SU-DHL-6 (cell line): ENCODE results near the gene PRR5.

Source experiments
- H2AFZ ChIP-seq: fragments of 200-600 bp; sonication (generic); 2 replicates; pipeline ENCODE4 v1.6.1; 2014; ENCODE audit warnings: low read depth, mild to moderate bottlenecking, moderate library complexity, mixed read lengths, antibody characterized with exemption, low read length; ENCODE audit not compliant: severe bottlenecking
- H3F3A ChIP-seq: fragments of 200-600 bp; shearing (Covaris generic); 2 replicates; pipeline ENCODE4 v1.6.0; 2016; ENCODE audit warnings: antibody characterized with exemption, mild to moderate bottlenecking; ENCODE audit not compliant: insufficient read depth
- H3K27ac ChIP-seq: fragments of 200-600 bp; sonication (generic); 2 replicates; pipeline ENCODE4 v1.5.1; 2016; ENCODE audit warnings: low read depth, mild to moderate bottlenecking, low read length, moderate library complexity, mixed read lengths
- H3K27me3 ChIP-seq: fragments of 200-600 bp; sonication (generic), shearing (Covaris generic); 2 replicates; pipeline ENCODE4 v1.6.0; 2014; ENCODE audit warnings: mild to moderate bottlenecking, low read length
- H3K36me3 ChIP-seq: fragments of 200-600 bp; sonication (generic); 2 replicates; pipeline ENCODE4 v1.6.1; 2014; ENCODE audit warnings: mild to moderate bottlenecking, low read length, mixed read lengths
- H3K4me2 ChIP-seq: fragments of 300-600, 200-600 bp; shearing (Covaris generic), sonication (generic); 2 replicates; pipeline ENCODE4 v1.6.0; 2014; ENCODE audit warnings: low read length, low read depth, mild to moderate bottlenecking; ENCODE audit not compliant: poor library complexity, severe bottlenecking
- H3K4me3 ChIP-seq: fragments of 200-600 bp; sonication (generic); 2 replicates; pipeline ENCODE4 v1.5.1; 2014; ENCODE audit warnings: antibody characterized with exemption, low read length, mild to moderate bottlenecking, mixed read lengths; ENCODE audit not compliant: insufficient read depth, poor library complexity, severe bottlenecking
- H3K79me2 ChIP-seq: fragments of 200-600 bp; sonication (generic); 2 replicates; pipeline ENCODE4 v1.6.1; 2014; ENCODE audit warnings: mild to moderate bottlenecking, low read length, moderate library complexity; ENCODE audit not compliant: insufficient read depth
- H3K9ac ChIP-seq: fragments of 200-600 bp; sonication (generic); 2 replicates; pipeline ENCODE4 v1.7.0; 2014; ENCODE audit warnings: mild to moderate bottlenecking, low read length
- H3K9me2 ChIP-seq: fragments of 200-600 bp; sonication (generic); replicated peaks from 2 replicates; pipeline ENCODE4 v1.6.1; 2014; ENCODE audit warnings: low read length; ENCODE audit not compliant: insufficient read depth
- H3K9me3 ChIP-seq: fragments of 200-600 bp; sonication (generic); 2 replicates; pipeline ENCODE4 v1.6.1; 2014; ENCODE audit warnings: low read length, mixed read lengths; ENCODE audit not compliant: insufficient read depth
- H4K20me1 ChIP-seq: fragments of 200-600 bp; sonication (generic); 2 replicates; pipeline ENCODE4 v1.6.1; 2014; ENCODE audit warnings: low read depth, mild to moderate bottlenecking, antibody characterized with exemption, low read length, moderate library complexity, mixed read lengths
- EZH2phosphoT487 ChIP-seq: fragments of 200-600 bp; sonication (generic), shearing (Covaris generic); conservative IDR thresholded peaks from 2 replicates; pipeline ENCODE4 v1.6.1; 2018; ENCODE audit warnings: mild to moderate bottlenecking, antibody characterized with exemption, low read length, moderate library complexity, mixed read lengths
- TF ChIP-seq, protein P1 (sequence below): fragments of 200-600 bp; sonication (generic); IDR thresholded peaks from one replicate; pipeline ENCODE4 v1.5.1; 2017; ENCODE audit warnings: antibody characterized with exemption, mild to moderate bottlenecking, low read length, moderate library complexity; ENCODE audit not compliant: insufficient read depth, poor library complexity, severe bottlenecking

PRR5 gene

DNA sequence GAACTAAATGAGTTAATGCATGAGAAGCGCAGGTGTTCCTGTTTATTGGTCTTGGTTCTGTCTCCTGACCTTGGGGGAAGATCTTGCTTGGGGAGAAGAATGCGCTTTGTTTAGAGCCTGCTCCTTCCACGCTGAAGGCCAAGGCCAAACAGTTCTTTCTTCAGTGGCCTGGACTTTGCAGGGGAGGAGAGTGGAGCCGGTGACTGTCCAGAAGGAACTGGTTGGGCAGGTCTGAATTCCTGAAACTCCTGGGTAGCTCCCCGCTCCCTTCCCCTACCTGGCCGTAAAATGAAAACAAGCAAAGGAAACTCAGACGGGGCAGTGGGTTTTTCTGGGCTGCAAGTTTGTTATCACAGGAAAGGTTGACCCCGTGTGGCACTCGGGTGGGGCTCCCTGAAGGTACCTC is 54.0 kb downstream of the PRR5 start:
- Histone ChIP-seq H3K4me3 (no peak overlapping the region), H3K36me3 (no peaks in the 10 kb centered on the region), H2AFZ (no peak overlapping the region), H3F3A (no peaks in the 10 kb centered on the region), H3K4me2 (no peak overlapping the region), H3K9ac (no peak overlapping the region), H3K9me2 (no peaks in the 10 kb centered on the region), H3K27ac (no peak overlapping the region), H3K27me3 (no peaks in the 10 kb centered on the region), H3K79me2 (no peaks in the 10 kb centered on the region), H4K20me1 (no peaks in the 10 kb centered on the region), H3K9me3 (no peaks in the 10 kb centered on the region)
- TF ChIP-seq, protein P1, sequence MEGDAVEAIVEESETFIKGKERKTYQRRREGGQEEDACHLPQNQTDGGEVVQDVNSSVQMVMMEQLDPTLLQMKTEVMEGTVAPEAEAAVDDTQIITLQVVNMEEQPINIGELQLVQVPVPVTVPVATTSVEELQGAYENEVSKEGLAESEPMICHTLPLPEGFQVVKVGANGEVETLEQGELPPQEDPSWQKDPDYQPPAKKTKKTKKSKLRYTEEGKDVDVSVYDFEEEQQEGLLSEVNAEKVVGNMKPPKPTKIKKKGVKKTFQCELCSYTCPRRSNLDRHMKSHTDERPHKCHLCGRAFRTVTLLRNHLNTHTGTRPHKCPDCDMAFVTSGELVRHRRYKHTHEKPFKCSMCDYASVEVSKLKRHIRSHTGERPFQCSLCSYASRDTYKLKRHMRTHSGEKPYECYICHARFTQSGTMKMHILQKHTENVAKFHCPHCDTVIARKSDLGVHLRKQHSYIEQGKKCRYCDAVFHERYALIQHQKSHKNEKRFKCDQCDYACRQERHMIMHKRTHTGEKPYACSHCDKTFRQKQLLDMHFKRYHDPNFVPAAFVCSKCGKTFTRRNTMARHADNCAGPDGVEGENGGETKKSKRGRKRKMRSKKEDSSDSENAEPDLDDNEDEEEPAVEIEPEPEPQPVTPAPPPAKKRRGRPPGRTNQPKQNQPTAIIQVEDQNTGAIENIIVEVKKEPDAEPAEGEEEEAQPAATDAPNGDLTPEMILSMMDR, result no peak
- no peak for TF ChIP-seq EZH2phosphoT487

DNA sequence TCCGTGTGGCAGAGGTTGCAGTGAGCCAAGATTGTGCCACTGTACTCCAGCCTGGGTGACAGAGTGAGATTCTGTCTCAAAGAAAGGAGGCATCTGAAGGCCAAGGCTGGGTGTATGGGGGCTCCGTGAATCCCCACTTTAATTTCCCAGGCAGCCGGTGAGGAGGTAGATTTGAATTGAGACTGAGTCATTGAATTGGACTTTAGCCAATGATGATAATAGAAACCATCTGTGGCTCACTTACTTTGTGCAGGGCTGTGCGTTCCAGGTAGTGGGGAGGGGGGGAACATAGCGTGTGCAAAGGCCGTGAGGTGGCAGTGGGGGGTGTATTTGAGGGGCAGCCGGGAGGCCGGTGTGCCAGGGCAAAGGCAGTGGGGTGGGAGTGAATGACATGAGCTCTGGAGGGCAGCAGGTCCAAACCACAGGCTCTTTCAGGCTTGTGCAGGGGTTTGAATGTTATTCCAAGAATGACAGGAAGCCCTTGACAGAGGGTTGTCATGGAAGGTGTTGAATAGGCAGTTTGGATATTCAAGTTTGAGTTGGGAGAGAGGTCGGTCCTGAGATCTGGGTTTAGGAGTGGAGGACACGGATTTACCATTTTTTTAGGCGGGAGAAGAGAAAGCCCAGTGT is 56.5 kb downstream of the PRR5 start:
- no peaks in the 10 kb centered on the region for H4K20me1 ChIP-seq
- no peak overlapping the region for H3K9ac ChIP-seq
- H3K4me2 ChIP-seq, result no peak overlapping the region
- H3K27me3 ChIP-seq, result no peaks in the 10 kb centered on the region
- TF ChIP-seq, protein P1, result no peak
- no peak for TF ChIP-seq EZH2phosphoT487
- no peak overlapping the region for H2AFZ ChIP-seq
- no peaks in the 10 kb centered on the region for H3K36me3 ChIP-seq
- no peaks in the 10 kb centered on the region for H3K79me2 ChIP-seq
- H3K27ac ChIP-seq, result no peak overlapping the region
- H3K9me3 ChIP-seq, result no peaks in the 10 kb centered on the region
- H3F3A ChIP-seq, result no peaks in the 10 kb centered on the region
- H3K4me3 ChIP-seq, result no peak overlapping the region
- H3K9me2 ChIP-seq, result no peaks in the 10 kb centered on the region

DNA sequence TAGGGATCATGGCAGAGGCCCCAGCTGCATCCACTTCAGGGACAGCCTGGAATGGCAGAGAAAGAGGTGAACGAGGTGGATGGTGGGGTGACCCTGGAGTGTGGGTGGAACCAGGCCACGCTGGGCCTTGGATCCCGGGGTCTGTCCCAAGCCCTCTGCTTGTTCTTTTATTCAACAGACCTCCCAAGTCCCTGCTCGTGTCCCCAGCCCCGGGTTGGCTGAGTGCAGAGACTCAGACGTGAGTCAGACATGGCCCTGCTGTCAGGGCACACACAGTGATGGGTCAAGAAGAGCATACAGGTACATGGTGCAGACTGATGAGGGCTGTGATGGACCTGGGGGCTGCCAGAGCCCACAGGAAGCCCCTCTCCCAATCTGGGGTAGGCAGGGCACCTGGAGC is 57.0 kb downstream of the PRR5 start:
- Histone ChIP-seq H3K9ac (no peak overlapping the region), H3K27ac (no peak overlapping the region), H3K4me3 (no peak overlapping the region), H3K4me2 (no peak overlapping the region), H3K27me3 (no peaks in the 10 kb centered on the region), H2AFZ (no peak overlapping the region), H4K20me1 (no peaks in the 10 kb centered on the region), H3F3A (no peaks in the 10 kb centered on the region), H3K36me3 (no peaks in the 10 kb centered on the region), H3K9me2 (no peaks in the 10 kb centered on the region), H3K79me2 (no peaks in the 10 kb centered on the region), H3K9me3 (no peaks in the 10 kb centered on the region)
- TF ChIP-seq, protein P1, result no peak
